HG03095 (cell line): ENCODE results near the gene HOGA1.
A peak's percentile ranks its signal among the peaks of the same experiment; 100 is the strongest.
"Not testable (repeated sequence)": the region's sequence is repeated elsewhere in the genome, so short reads cannot be mapped to it uniquely, and the experiment has no call there.

Source experiments
- ATAC-seq: cut with Tn5 transposase; IDR thresholded peaks from one replicate; pipeline ENCODE4 v1.9.1; 2021; ENCODE audit warnings: moderate library complexity; ENCODE audit not compliant: unreplicated experiment

The HOGA1 gene

DNA sequence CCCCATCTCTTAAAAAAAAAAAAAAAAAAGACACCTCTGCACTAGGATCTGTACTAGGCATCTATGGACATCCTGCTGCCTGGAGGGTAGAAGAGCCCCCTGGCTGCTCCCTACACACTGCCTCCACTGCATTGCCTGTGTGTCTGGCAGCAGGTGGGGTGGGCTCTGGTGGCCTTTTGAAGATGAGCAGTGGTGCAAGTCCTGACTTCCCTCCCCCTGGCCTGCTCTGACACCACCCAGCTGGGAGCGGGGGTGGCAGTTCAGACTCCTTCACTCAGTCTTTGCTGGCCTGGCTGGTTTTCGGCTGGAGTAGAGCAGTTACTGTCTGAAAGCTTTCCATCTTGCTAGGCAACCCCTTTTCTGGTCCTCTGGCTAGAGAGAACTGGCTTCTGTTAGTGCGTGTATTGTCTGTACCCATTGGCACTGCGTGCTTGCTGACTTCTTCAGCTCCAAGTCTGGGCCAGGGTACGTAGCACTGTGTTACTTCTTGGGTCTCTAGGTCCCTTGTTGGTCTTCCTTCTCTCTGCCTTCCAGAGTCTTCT lies 23.0 kb downstream of the HOGA1 start:
- ATAC-seq, result no peak

DNA sequence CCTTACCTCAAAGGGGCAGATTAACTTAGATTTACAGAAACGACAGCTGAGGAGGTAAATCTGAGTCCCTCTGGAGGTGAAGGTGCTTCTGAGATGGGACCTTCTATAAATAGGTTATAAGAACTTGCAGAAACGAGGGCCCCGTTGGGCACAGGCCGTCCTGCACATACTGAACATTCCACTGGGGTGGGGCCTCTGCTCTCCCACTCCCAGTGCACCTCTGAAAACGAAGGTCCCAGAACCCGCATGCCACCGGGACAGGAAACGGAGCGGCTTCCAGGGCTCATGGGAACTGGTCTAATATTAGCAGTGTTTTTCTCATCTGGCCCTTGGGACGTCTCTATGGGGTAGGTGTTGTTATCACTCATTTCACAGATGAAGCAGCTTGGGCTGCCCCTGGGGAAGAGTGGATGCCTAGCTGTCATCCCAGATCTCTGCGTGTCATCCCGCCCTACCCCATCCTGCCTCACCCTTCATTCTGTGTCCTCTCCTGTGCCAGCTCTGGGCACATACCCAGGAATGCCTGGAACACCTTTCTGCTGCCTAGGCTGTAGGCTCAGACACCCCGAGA lies 24.9 kb downstream of the HOGA1 start:
- no peak for ATAC-seq

- no peak for ATAC-seq
Observed at GRCh38 chr10:97611473-97611872, 27.3 kb downstream of the HOGA1 start.

DNA sequence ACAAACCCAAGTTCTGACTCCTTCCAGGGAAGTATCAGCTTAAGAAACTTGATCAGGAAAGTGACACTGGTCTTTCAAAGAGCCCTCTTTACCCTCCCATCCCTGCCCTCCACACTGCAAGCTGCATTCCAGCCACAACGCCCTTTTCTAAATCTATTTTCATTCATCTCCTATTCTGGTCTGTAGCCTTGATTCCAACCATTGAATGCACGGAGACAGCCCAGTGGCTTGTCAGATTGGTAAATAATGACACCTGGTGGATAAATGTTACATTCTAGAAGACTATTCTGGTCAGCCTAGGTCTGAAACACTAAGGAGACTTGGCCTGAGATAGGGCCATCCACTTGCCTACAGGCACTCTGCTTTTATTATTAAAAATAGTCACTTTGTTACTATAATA lies 28.2 kb downstream of the HOGA1 start:
- no peak for ATAC-seq

DNA sequence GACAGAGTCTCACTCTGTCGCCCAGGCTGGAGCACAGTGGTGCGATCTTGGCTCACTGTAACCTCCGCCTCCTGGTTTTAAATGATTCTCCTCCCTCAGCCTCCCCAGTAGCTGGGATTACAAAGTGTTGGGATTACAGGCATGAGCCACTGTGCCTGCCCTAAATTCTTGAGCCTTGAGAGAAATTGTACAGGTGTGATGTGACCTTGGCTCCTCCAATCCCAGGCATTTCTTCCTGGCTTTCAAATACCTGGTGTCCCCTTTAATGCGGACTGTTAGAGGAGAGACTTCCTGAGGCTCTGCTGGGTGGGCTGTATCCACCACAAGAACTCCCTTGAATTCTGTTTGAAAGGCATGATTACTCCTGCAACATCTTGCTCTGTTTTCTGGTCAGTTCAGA lies 34.1 kb downstream of the HOGA1 start:
- no peak for ATAC-seq

GRCh38 chr10:97618733-97619132 lies 34.5 kb downstream of the HOGA1 start:
- no peak for ATAC-seq

- no peak for ATAC-seq
Observed at GRCh38 chr10:97623277-97623676, 39.1 kb downstream of the HOGA1 start.

GRCh38 chr10:97627731-97628130 lies 43.5 kb downstream of the HOGA1 start:
- no peak for ATAC-seq

GRCh38 chr10:97628228-97628627 lies 44.0 kb downstream of the HOGA1 start:
- no peak for ATAC-seq

DNA sequence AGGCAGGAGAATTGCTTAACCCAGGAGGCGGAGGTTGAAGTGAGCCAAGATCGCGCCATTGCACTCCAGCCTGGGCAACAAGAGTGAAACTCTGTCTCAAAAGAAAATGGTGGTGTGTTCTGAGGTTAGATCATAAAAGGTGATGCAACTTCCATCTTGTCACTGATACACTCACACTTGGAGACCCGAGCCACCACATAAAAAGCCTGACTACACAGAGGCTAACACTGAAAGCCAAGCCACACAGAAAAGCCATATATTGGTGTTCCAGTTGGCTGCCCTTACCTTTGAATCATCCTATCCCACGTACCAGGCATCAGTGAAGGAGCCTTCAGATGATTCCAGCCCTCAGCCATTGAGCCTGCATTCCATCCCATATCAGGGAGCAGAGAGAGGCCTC lies 45.1 kb downstream of the HOGA1 start:
- ATAC-seq, result no peak

DNA sequence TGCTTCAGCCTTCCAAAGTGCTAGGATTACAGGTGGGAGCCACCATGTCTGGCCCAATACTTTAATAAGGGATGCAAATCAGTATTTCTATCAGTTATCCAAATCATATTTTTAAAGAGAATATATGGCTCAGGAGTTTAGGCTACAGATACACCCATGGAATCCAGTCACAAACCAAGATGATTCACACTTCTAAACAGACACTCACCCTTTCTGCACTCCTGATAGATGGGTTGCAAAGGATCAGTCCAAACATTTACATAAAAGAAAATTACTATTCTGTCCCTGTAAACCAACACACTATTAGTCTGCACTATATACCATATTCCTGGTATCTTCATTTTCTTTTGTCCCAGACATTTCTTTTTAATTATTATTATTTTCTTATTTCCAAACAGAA lies 46.9 kb downstream of the HOGA1 start:
- ATAC-seq, result no peak

- ATAC-seq, result peak; percentile 96
Observed at GRCh38 chr10:97632949-97633884, 49.0 kb downstream of the HOGA1 start, which contains the start of gene MORN4. Gene MORN4, minus strand, starts transcription at chr10:97633500. Its CDS starts 13,847 bp downstream, at chr10:97619653.

- ATAC-seq, result no peak
Observed at GRCh38 chr10:97633921-97634320, 49.7 kb downstream of the HOGA1 start.

- no peak for ATAC-seq
Observed at GRCh38 chr10:97635577-97635976, 51.4 kb downstream of the HOGA1 start.

- ATAC-seq, result not testable (repeated sequence)
Observed at GRCh38 chr10:97639090-97639489, 54.9 kb downstream of the HOGA1 start.

DNA sequence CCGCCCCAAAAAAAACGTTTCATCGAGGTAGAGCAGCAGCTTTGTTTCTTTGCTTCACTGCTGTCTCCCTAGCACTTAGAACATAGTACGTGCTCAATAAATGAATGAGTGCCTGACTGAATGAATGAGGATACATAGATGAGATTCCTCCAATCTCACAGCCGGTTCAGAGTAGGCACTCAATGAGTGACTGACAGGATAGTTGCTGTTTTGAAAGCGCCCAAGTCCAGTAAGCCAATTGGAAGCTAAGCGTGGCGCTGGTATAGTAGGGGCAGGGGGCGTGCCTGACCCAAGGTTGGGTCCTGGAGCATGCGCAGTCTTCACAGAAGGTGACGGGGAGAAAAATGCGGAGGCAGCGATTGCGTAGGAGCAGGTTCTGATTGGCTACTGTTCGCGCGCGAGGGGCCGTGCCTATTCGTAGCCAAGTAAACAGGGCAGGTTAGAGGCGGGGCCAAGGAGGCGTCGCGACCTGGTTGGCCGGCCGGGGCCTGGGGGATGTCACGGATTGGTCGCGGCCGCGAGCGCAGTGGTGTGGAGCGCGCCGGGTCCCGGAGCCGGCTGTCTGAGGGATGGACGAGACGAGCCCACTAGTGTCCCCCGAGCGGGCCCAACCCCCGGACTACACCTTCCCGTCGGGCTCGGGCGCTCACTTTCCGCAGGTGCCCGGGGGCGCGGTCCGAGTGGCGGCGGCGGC lies 56.1 kb downstream of the HOGA1 start, which contains the start of gene PI4K2A:
TSS of gene PI4K2A (plus strand) at position 498 of the 694 bp plus-strand sequence. CDS start at position 570, 72 bp downstream.
- peak; percentile 98 for ATAC-seq

DNA sequence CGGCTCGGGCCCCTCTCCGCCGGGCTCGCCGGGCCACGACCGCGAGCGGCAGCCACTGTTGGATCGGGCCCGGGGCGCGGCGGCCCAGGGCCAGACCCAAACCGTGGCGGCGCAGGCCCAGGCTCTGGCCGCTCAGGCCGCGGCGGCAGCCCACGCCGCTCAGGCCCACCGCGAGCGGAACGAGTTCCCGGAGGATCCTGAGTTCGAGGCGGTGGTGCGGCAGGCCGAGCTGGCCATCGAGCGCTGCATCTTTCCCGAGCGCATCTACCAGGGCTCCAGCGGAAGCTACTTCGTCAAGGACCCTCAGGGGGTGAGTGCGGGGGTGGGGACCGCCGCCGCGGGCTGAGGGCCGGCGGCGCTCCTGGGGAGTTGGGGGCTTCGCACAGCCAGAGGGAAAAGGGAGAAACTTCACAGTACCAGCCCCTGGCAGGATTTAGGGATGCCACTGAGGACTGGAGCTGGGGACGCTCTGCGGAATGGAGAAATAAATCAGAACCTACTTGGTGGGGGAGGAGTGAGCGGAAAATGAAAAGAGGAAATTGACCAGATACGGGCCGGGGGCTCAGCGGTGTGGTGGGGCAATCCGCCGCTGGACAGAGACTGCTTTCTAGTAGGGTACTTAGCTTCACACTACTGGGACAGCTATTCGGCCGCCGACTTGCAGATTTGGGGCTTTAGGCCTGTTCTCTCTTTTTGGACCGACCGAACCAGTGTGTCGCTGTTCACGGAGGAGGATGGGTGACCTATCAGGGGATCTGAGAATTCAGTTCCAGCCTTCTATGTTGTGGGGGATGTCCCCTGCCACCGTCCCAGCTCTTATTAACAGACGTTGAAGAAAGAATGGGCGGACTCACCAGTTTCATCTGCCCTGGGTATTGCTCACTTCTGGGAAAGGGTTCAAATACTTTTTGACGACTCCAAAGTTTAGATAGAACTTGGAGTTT lies 57.0 kb downstream of the HOGA1 start:
- peak; percentile 28 for ATAC-seq

GRCh38 chr10:97642471-97643159 lies 58.4 kb downstream of the HOGA1 start:
- not testable (repeated sequence) for ATAC-seq

- ATAC-seq, result no peak
Observed at GRCh38 chr10:97643441-97643985, 59.3 kb downstream of the HOGA1 start.
